Activated naive CD4-positive, alpha-beta T cell treated with anti-CD3 and anti-CD28 coated beads, Interleukin-2, amount 50 U/mL, for 72 hours (primary cell): ENCODE measurements around the gene COQ5. TPM values are rescaled to one million over a fixed set of nuclear protein-coding genes. Genes with fewer than 3 reads are reported as not detected.

Experiments
- total RNA-seq, 2 donors: library from RNA; stranded (reverse); gene quantifications; one replicate each; pipeline ENCODE4 v1.2.3, GENCODE V29; 2022

COQ5 gene
- total RNA-seq, 2 donors from 2014 or later = 9.7 to 37.8 TPM

Other genes starting within 250 kb of the COQ5 start
- 1,000 to 10,000 TPM; 2,655 to 3,867 TPM for gene RNU4-2, start 237.3 kb downstream of the COQ5 start, total RNA-seq
- gene RNU4-1, start 235.9 kb downstream of the COQ5 start, total RNA-seq = 1,000 to 10,000 TPM; 1,753 to 2,211 TPM
- 1 to 10 TPM; 3.3 TPM for gene SIRT4, start 226.8 kb downstream of the COQ5 start, total RNA-seq
- not detected for gene PLA2G1B, start 201.4 kb downstream of the COQ5 start, total RNA-seq
- gene MSI1, start 160.0 kb downstream of the COQ5 start, total RNA-seq = under 1 TPM in 1 of 2 donors, not detected in 1; 0.51 TPM
- 100 to 1,000 TPM; 416 to 490 TPM for gene COX6A1, start 91.0 kb downstream of the COQ5 start, total RNA-seq
- 10 to 100 TPM; 33.8 to 49.5 TPM for gene TRIAP1, start 82.8 kb downstream of the COQ5 start, total RNA-seq
- gene GATC, start 82.7 kb downstream of the COQ5 start, total RNA-seq = 10 to 100 TPM; 27.5 to 46.3 TPM
- 100 to 1,000 TPM; 148 to 207 TPM for gene SRSF9, start 59.4 kb downstream of the COQ5 start, total RNA-seq
- gene DYNLL1, start 33.0 kb downstream of the COQ5 start, total RNA-seq = 100 to 1,000 TPM in 1 of 2 donors, 10 to 100 TPM in 1; 49.5 to 157 TPM
- gene RNF10, start 5.2 kb upstream of the COQ5 start, total RNA-seq = 100 to 1,000 TPM; 182 to 196 TPM
- 10 to 100 TPM; 34.7 to 51.5 TPM for gene POP5, start 52.2 kb upstream of the COQ5 start, total RNA-seq
- gene CABP1, start 111.5 kb upstream of the COQ5 start, total RNA-seq = 1 to 10 TPM in 1 of 2 donors, not detected in 1; 3.0 TPM
- gene MLEC, start 158.0 kb upstream of the COQ5 start, total RNA-seq = 10 to 100 TPM; 51.0 to 89.9 TPM
- 10 to 100 TPM; 24.3 to 26.7 TPM for gene UNC119B, start 181.3 kb upstream of the COQ5 start, total RNA-seq
- gene ACADS, start 196.7 kb upstream of the COQ5 start, total RNA-seq = 10 to 100 TPM; 15.9 to 24.5 TPM